D721Med (cell line): ENCODE data around the gene PIGN.
A peak's percentile ranks its signal among the peaks of the same experiment; 100 is the strongest.
"Not testable (repeated sequence)": the region's sequence is repeated elsewhere in the genome, so short reads cannot be mapped to it uniquely, and the experiment has no call there.

Source experiments
- DNase-seq: peaks from one replicate; pipeline ENCODE4 v3.0.0; 2011; ENCODE audit warnings: low spot score; ENCODE audit not compliant: insufficient read length
- FAIRE-seq: peaks from 2 replicates; lab custom pipeline; 2011; peaks lifted over from hg19 to GRCh38; lab: Jason Lieb, UNC
- CTCF ChIP-seq: IDR thresholded peaks from 2 replicates; pipeline ENCODE4 v1.5.1; 2012; ENCODE audit warnings: mild to moderate bottlenecking, control low read depth; ENCODE audit not compliant: insufficient read depth; ENCODE audit errors: missing control alignments

PIGN gene

DNA sequence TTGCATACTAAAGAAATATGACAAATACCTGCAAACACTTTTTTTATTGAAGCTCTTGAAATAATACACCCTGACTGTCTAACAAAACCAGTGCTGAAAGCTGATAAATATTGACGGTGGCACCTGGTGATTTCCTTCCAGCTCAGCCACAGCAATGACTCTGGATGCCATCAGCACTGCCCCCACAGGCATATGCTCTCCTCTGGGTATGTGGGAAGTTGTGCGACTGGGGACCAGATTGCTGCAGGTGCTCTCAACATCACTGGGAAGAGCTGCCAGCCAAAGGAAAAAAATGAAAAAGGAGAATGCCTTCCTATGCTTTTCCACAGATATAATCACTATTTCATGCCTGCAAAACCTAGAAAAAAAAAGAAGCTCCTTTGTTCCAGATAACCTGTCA, 141.5 kb downstream of the PIGN start:
- TF ChIP-seq CTCF: no peak
- FAIRE-seq: no peak
- no peak for DNase-seq

DNA sequence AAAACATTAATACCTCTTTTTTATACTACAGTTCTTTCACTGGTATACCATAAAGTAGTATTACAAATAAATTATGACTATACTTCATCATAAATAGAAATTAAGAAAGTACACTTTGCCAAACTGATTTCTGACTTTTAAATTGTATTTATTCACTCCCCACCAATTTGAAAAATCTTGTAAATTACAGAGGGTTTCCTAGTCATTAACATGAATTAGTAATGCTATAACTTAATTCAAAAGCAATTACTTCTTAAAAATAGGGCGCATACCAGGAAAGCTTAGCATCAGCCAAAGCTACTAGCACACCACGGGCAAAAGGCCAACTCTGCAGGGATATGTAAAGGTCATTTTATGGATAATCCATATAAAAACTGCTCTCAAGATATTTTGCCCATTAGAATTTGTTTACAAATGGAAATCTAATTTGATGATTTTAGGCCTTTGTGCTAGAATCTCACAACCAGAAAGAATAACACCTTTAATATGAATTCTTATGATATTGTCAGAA, 142.3 kb downstream of the PIGN start:
- DNase-seq (no peak), FAIRE-seq (no peak)
- TF ChIP-seq CTCF: no peak

DNA sequence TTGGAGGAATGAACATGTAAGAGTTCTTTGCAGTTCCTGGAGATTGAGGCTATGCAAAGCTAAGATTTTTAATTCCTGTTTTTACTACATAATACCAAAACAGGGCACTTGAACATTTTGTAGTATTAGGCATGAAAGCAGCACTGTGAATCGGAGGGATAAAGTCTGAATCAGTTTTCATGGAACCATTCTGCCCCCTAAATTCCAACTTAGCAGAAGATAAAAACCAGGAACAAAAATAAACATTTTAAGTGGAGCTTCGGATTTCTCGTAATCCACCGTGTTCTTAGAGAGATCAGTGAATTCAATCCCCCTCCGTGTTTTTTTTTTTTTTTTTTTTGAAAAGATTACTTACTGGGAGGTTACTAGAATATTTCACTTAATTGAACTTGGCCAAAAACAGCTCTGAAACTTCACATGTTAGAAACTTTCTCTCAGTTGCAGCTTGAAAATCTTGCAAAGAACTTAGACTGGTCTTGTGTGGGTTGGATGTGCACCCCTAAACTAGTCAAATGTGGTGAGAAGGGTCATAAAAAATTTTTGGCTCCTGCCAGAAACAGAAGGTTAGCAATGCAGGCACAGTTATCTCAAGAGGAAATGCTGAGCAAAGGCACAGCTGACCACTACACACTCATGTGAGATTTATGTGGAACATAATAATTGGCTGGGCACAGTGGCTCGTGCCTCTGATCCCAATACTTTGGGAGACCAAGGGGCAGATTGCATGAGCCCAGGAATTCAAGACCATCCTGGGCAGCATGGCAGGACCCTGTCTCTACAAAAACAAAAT, 148.7 kb downstream of the PIGN start:
- no peak for FAIRE-seq
- no peak for TF ChIP-seq CTCF

DNA sequence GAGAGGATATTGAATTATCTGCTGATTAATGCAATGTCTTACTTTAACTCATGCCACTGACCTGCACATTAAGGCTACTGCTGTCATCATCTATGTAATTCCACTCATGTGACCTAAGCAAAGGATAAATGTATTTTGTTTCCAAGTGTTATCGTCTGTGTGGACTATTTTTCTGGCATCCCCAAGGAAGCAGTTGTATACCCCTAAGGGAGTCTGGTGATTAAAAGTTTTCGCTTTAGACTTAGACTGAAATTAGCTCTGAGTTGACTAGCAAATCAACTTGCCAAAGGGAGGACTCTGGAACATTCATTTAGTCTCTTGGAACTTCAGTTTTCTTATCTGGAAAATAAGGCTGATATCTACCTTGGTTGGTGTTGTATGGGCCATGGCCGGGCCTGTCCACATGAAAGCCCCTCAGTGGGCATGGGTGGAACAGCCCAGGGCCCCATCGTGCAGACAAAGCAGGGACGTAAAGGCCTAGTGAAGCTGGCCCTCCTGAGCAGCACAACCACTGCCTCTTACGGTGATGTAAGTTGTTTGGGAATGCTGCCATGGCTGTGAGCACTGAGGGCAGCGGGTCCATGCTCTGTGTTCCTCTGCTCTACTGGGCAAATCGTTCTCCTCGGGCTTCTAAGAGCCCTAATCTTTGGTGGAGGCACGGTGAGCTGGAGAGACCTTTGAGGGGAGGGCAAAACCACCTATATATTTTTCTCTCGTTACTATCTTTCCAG, 149.7 kb downstream of the PIGN start:
- TF ChIP-seq CTCF: no peak
- FAIRE-seq: peak; percentile 98

More for the DNA sequence above, 148.7 kb downstream of the PIGN start:
- no peak for DNase-seq

GRCh38 chr18:62034286-62034685, 152.6 kb downstream of the PIGN start:
- FAIRE-seq, DNase-seq: not testable (repeated sequence)

More for the DNA sequence above, 149.7 kb downstream of the PIGN start:
- DNase-seq: no peak

DNA sequence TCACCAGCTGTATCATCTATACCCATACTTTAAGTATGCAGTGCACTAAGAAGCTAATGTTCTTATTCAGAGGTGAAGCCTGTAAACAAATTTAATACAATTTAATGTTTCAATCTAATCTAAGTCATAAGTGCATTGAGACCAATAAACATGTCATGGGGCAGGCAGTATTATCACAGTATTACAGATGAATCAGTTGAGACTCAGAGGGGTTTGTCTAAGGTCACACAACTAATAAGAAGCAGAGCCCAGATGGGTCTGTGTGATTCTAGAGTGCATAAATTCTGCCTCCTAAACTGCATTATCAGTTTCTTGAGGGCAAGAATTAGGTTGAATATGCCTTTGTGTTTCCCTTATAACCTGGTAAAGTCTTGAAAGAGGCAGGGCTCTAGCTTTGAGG, 153.1 kb downstream of the PIGN start:
- FAIRE-seq (no peak), DNase-seq (no peak)
- TF ChIP-seq CTCF: no peak

DNA sequence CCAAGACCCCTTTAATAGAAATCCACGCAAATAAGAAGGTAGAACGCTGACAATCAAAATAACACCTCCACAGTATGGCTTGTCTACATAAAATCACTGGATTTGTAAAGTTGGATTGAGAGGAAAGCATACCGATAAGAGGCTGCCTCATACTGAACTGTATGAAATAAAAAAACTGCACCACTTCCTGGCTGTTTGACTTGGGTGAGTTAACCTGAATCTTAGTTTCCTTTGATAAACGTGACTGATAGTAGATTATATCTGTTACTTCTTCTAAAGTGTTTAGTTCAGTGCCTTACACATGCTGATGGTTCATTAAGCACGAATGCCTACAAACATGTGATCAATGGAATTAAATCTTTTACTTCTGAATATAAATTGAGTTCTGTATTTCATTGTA, 153.6 kb downstream of the PIGN start:
- FAIRE-seq (peak; percentile 98), DNase-seq (no peak)
- TF ChIP-seq CTCF: no peak
